HG02678 (cell line): ENCODE measurements around the gene GTF2F1.
"Not testable (repeated sequence)": the region's sequence is repeated elsewhere in the genome, so short reads cannot be mapped to it uniquely, and the experiment has no call there.

Source experiments
- ATAC-seq: cut with Tn5 transposase; IDR thresholded peaks from one replicate; pipeline ENCODE4 v1.9.1; 2021; ENCODE audit warnings: mild to moderate bottlenecking, moderate library complexity; ENCODE audit not compliant: unreplicated experiment

The GTF2F1 gene

GRCh38 chr19:6393074-6393982 is at the start of gene GTF2F1:
TSS of gene GTF2F1 (minus strand) at chr19:6393164. CDS start at chr19:6392995, 169 bp downstream.
- peak; percentile 86 for ATAC-seq

GRCh38 chr19:6442087-6442688 is 49.2 kb upstream of the GTF2F1 start:
- ATAC-seq, result no peak

- ATAC-seq, result no peak
These were observed 47.9 kb upstream of the GTF2F1 start for GRCh38 chr19:6440905-6441304.

- no peak for ATAC-seq
These were observed 46.8 kb upstream of the GTF2F1 start for GRCh38 chr19:6439743-6440142.

GRCh38 chr19:6433663-6434062 is 40.7 kb upstream of the GTF2F1 start, which contains the start of gene SLC25A41:
TSS of gene SLC25A41 (minus strand) at chr19:6433763. CDS start at chr19:6433693, 70 bp downstream.
- no peak for ATAC-seq

- no peak for ATAC-seq
These were observed 40.2 kb upstream of the GTF2F1 start for GRCh38 chr19:6433165-6433564.

GRCh38 chr19:6431891-6432290 is 38.9 kb upstream of the GTF2F1 start:
- ATAC-seq, result no peak

- ATAC-seq, result no peak
These were observed 36.7 kb upstream of the GTF2F1 start for GRCh38 chr19:6429419-6430221.

- not testable (repeated sequence) for ATAC-seq
These were observed 35.9 kb upstream of the GTF2F1 start for GRCh38 chr19:6428692-6429418.

- ATAC-seq, result no peak
These were observed 34.2 kb upstream of the GTF2F1 start for GRCh38 chr19:6427131-6427530.

- ATAC-seq, result no peak
These were observed 33.0 kb upstream of the GTF2F1 start for GRCh38 chr19:6425732-6426620.

GRCh38 chr19:6424939-6425731 is 32.2 kb upstream of the GTF2F1 start:
- ATAC-seq, result peak; percentile 84

- ATAC-seq, result no peak
These were observed 31.4 kb upstream of the GTF2F1 start, which contains the start of gene KHSRP for GRCh38 chr19:6424195-6424938. TSS of gene KHSRP (minus strand) at chr19:6424811. CDS start at chr19:6424701, 110 bp downstream.

- ATAC-seq, result no peak
These were observed 30.7 kb upstream of the GTF2F1 start for GRCh38 chr19:6423499-6424194.

- ATAC-seq, result no peak
These were observed 28.4 kb upstream of the GTF2F1 start for GRCh38 chr19:6421075-6422014.

GRCh38 chr19:6418562-6418932 is 25.6 kb upstream of the GTF2F1 start:
- ATAC-seq, result no peak
